ENCODE data around the gene GRIA2. TPM values are rescaled to one million over a fixed set of nuclear protein-coding genes. Genes with fewer than 3 reads are reported as not detected.
"Not testable (repeated sequence)": the region's sequence is repeated elsewhere in the genome, so short reads cannot be mapped to it uniquely, and the experiment has no call there.

Gene GRIA2
- total and polyA plus RNA-seq, 4 donors, result 3.6 to 23.5 (median 15.7) TPM

DNA sequence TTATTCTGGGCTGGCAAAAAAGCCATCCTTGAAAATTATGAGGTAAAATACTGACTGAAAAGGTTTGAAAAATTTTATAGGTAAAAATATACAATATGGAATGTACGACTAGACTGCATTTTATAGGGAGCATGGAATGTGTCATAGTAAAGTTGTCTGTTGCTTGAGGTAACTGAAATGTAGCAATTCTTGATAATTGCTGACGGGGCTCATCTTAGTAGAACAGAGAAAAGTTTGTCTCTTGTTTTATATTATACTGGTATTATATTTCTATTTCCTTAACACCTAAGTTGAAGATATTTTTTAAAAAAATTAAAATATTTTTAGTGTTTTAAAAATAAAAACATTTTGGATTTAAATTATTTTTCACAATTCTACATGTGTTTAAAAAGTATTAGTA is 11.0 kb downstream of the GRIA2 start:
- Histone ChIP-seq H3K4me3 (ENCODE audit: low read length in 2 of 2) (no peak overlapping the region), H3K4me1 (ENCODE audit: control insufficient read depth in 1 of 2, insufficient read depth in 2 of 2, low read length in 2 of 2) (no peaks in the 10 kb centered on the region), H3K27me3 (ENCODE audit: control insufficient read depth in 1 of 2, insufficient read depth in 2 of 2, low read length in 1 of 2) (no peaks in the 10 kb centered on the region), H3K9me3 (ENCODE audit: control insufficient read depth, low read length) (no peaks in the 10 kb centered on the region), H3K27ac (ENCODE audit: low read depth in 1 of 2, low read length in 2 of 2) (no peak overlapping the region), H3K36me3 (ENCODE audit: control insufficient read depth in 1 of 2, insufficient read depth in 2 of 2, low read length in 1 of 2) (no peaks in the 10 kb centered on the region)
- WGBS, 2 donors, result 97 to 98% methylated on average over 2 of the region's 2 CpGs
- ATAC-seq (ENCODE audit: low FRiP score), result no peak
- DNase-seq, result no peak
- intact Hi-C loops (cut with DNase I), result no loop called here

DNA sequence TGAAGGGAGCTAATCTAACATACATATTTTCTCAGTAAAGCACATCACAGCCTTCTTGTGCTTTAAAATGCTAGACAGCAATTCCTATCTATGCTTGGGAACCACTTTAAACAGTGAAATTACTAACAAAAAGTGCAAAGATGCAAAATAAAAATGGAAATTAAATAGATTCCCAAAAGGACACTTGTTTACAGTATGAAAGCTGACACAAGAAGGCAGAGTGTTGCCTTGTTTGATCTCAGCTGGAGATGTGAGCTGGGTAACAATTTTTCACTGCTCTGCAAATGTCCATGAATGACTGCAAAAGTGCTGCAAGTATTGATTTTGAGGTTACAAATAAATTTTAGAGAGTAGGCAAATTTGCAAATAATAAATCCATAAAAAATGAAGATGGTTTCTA is 22.3 kb downstream of the GRIA2 start:
- ATAC-seq (ENCODE audit: low FRiP score) (no peak), DNase-seq (no peak)
- Histone ChIP-seq H3K27ac (ENCODE audit: low read depth in 1 of 2, low read length in 2 of 2) (no peak overlapping the region), H3K27me3 (ENCODE audit: control insufficient read depth in 1 of 2, insufficient read depth in 2 of 2, low read length in 1 of 2) (no peaks in the 10 kb centered on the region), H3K4me1 (ENCODE audit: control insufficient read depth in 1 of 2, insufficient read depth in 2 of 2, low read length in 2 of 2) (no peaks in the 10 kb centered on the region), H3K4me3 (ENCODE audit: low read length in 2 of 2) (no peak overlapping the region), H3K36me3 (ENCODE audit: control insufficient read depth in 1 of 2, insufficient read depth in 2 of 2, low read length in 1 of 2) (no peaks in the 10 kb centered on the region), H3K9me3 (ENCODE audit: control insufficient read depth, low read length) (no peaks in the 10 kb centered on the region)
- intact Hi-C loops (cut with DNase I), result no loop called here

DNA sequence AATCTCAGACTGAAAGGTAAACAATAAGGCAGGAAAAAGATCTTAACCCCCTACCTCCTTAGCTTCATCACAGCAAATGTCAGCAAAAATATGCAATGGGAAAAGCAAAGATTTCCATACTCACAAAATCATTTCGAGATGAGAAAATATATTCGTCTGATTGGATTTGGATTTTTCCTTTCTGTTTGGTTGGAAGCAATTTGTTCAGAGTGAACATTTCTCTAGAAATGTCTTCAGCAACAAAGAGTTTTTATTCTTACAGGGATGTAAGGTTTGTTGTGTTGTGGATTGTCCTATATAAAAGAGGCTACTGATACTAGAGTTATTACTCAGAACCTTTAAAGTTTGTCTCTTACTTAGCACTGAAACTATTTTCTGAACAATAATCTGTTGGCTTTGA is 23.8 kb downstream of the GRIA2 start:
- Histone ChIP-seq H3K9me3 (ENCODE audit: control insufficient read depth, low read length) (no peaks in the 10 kb centered on the region), H3K4me1 (ENCODE audit: control insufficient read depth in 1 of 2, insufficient read depth in 2 of 2, low read length in 2 of 2) (no peaks in the 10 kb centered on the region), H3K36me3 (ENCODE audit: control insufficient read depth in 1 of 2, insufficient read depth in 2 of 2, low read length in 1 of 2) (no peaks in the 10 kb centered on the region), H3K27me3 (ENCODE audit: control insufficient read depth in 1 of 2, insufficient read depth in 2 of 2, low read length in 1 of 2) (no peaks in the 10 kb centered on the region), H3K4me3 (ENCODE audit: low read length in 2 of 2) (peak overlapping the region in 1 of 2 donors; percentile 28), H3K27ac (ENCODE audit: low read depth in 1 of 2, low read length in 2 of 2) (no peak overlapping the region)
- intact Hi-C loops (cut with DNase I), result no loop called here
- 44 to 54% methylated on average over 2 of the region's 2 CpGs for WGBS, 2 donors
- no peak for ATAC-seq (ENCODE audit: low FRiP score)
- DNase-seq, result no peak

DNA sequence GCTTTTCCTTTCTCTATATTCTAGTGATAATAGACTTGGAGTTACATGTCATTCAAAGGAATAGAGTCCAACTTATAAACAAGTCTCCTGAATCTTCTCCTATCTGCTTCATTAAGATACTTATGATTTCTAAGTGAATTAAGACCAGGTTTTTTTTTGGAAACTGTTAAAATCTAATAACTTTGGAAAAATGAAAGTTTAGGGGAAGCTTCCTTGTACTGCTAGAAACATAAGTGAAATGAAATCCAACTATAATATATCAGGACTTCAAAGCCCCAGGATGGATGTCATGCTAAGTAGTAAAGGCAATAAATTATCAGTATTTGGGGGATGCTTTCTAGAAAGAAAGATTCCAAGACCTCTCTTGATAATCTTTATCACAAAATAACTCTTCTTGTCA is 24.8 kb downstream of the GRIA2 start:
- Histone ChIP-seq H3K4me3 (ENCODE audit: low read length in 2 of 2) (peak overlapping the region in 1 of 2 donors; percentile 34), H3K4me1 (ENCODE audit: control insufficient read depth in 1 of 2, insufficient read depth in 2 of 2, low read length in 2 of 2) (no peaks in the 10 kb centered on the region), H3K27me3 (ENCODE audit: control insufficient read depth in 1 of 2, insufficient read depth in 2 of 2, low read length in 1 of 2) (no peaks in the 10 kb centered on the region), H3K36me3 (ENCODE audit: control insufficient read depth in 1 of 2, insufficient read depth in 2 of 2, low read length in 1 of 2) (no peaks in the 10 kb centered on the region), H3K27ac (ENCODE audit: low read depth in 1 of 2, low read length in 2 of 2) (no peak overlapping the region), H3K9me3 (ENCODE audit: control insufficient read depth, low read length) (no peaks in the 10 kb centered on the region)
- intact Hi-C loops (cut with DNase I), result no loop called here
- DNase-seq (no peak), ATAC-seq (ENCODE audit: low FRiP score) (no peak)

DNA sequence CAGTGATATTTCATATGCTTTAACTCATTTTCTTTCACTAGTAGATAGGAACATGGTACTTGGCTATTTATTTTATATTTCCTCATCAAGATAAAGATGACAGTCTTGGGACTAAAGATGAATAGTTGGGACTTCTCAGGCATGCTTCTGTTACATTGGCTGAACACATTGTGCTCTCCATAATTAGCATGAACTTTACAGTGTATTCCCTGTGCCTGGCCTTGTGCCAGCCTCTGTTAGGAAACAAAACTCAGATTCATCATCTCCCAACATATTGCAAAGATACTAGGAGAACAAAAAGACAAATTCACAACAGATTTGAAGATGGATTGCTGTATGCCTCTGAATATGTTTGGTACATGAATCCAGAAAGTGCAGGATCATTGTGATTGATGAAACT is 26.4 kb downstream of the GRIA2 start:
- DNase-seq (no peak), ATAC-seq (ENCODE audit: low FRiP score) (no peak)
- Histone ChIP-seq H3K4me3 (ENCODE audit: low read length in 2 of 2) (no peak overlapping the region), H3K4me1 (ENCODE audit: control insufficient read depth in 1 of 2, insufficient read depth in 2 of 2, low read length in 2 of 2) (peaks cover 0 to 1% of the 10 kb centered on the region in 2 donors), H3K27ac (ENCODE audit: low read depth in 1 of 2, low read length in 2 of 2) (no peak overlapping the region), H3K27me3 (ENCODE audit: control insufficient read depth in 1 of 2, insufficient read depth in 2 of 2, low read length in 1 of 2) (no peaks in the 10 kb centered on the region), H3K36me3 (ENCODE audit: control insufficient read depth in 1 of 2, insufficient read depth in 2 of 2, low read length in 1 of 2) (no peaks in the 10 kb centered on the region), H3K9me3 (ENCODE audit: control insufficient read depth, low read length) (no peaks in the 10 kb centered on the region)
- intact Hi-C loops (cut with DNase I), result no loop called here

DNA sequence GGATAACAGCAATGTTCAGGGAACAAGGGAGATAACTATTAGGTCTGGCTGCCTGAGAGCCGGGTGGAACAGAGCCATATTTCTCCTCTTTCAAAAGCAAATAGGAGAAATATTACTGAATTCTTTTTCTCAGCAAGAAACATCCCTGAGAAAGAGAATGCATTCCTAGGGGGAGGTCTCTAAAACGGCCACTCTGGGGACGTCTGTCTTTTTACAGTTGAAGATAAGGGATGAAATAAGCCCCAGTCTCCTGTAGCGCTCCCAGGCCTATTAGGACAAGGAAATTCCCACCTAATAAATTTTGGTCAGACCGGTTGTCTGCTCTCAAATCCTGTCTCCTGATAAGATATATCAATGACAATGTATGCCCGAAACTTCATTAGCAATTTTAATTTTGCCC is 37.6 kb downstream of the GRIA2 start:
- H3K4me1 ChIP-seq (ENCODE audit: control insufficient read depth in 1 of 2, insufficient read depth in 2 of 2, low read length in 2 of 2); ATAC-seq (ENCODE audit: low FRiP score); H3K9me3 ChIP-seq (ENCODE audit: control insufficient read depth, low read length); DNase-seq; H3K27me3 ChIP-seq (ENCODE audit: control insufficient read depth in 1 of 2, insufficient read depth in 2 of 2, low read length in 1 of 2); H3K36me3 ChIP-seq (ENCODE audit: control insufficient read depth in 1 of 2, insufficient read depth in 2 of 2, low read length in 1 of 2); H3K4me3 ChIP-seq (ENCODE audit: low read length in 2 of 2); intact Hi-C loops (cut with DNase I); H3K27ac ChIP-seq (ENCODE audit: low read depth in 1 of 2, low read length in 2 of 2): not testable (repeated sequence)
- 86 to 87% methylated on average over 6 of the region's 6 CpGs for WGBS, 2 donors

DNA sequence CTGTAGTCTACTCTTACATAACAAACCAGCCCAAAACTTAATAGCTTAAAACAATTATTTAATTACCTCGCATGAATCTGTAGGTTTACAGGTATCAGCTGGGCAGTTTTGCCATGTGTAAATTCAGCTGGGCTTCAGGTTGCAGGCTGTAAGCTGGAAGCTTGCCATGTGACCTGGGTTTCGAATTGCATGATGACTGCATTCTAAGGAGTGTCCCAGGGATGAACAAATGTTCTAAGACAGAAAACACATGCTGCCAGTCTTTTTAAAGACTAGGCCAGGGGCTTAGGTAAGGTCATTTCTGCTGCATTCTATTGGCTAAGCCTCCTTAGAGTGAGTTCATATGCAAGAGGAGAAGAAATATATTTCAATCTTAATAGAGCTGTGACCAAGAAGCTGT is 44.8 kb downstream of the GRIA2 start:
- no peak for DNase-seq

DNA sequence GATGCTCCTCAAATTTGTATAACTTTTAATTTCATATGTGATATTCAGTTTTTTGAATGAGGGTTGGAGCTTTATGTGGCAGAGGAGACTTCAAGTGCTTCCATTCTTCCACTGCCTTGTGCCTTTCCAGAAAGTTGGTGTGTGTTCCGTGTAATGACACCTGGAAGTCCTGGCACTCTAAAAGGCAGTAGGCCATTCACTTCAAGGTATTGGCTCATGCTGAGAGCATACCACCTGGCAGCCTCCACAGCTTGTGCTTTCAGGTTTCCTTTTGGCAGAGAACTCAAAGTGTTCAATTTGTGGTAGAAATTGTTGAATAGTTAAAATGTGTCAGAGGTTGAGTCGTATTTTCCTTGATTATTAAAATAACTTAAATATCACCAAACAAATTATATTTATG is 49.6 kb downstream of the GRIA2 start:
- no peak for DNase-seq
- no peak for ATAC-seq (ENCODE audit: low FRiP score)
- H3K27me3 ChIP-seq (ENCODE audit: control insufficient read depth in 1 of 2, insufficient read depth in 2 of 2, low read length in 1 of 2), result no peaks in the 10 kb centered on the region
- WGBS, 2 donors, result 93 to 94% methylated on average over 2 of the region's 2 CpGs
- H3K4me3 ChIP-seq (ENCODE audit: low read length in 2 of 2), result no peak overlapping the region
- intact Hi-C loops (cut with DNase I), result no loop called here
- H3K9me3 ChIP-seq (ENCODE audit: control insufficient read depth, low read length), result no peaks in the 10 kb centered on the region
- H3K36me3 ChIP-seq (ENCODE audit: control insufficient read depth in 1 of 2, insufficient read depth in 2 of 2, low read length in 1 of 2), result peaks cover 0 to 1% of the 10 kb centered on the region in 2 donors
- H3K4me1 ChIP-seq (ENCODE audit: control insufficient read depth in 1 of 2, insufficient read depth in 2 of 2, low read length in 2 of 2), result no peaks in the 10 kb centered on the region
- no peak overlapping the region for H3K27ac ChIP-seq (ENCODE audit: low read depth in 1 of 2, low read length in 2 of 2)

More for the DNA sequence above, 44.8 kb downstream of the GRIA2 start:
- intact Hi-C loops (cut with DNase I), result no loop called here
- H3K36me3 ChIP-seq (ENCODE audit: control insufficient read depth in 1 of 2, insufficient read depth in 2 of 2, low read length in 1 of 2), result no peaks in the 10 kb centered on the region
- H3K27me3 ChIP-seq (ENCODE audit: control insufficient read depth in 1 of 2, insufficient read depth in 2 of 2, low read length in 1 of 2), result no peaks in the 10 kb centered on the region
- no peak overlapping the region for H3K4me3 ChIP-seq (ENCODE audit: low read length in 2 of 2)
- ATAC-seq (ENCODE audit: low FRiP score), result no peak
- WGBS, 2 donors, result 64 to 66% methylated on average over 2 of the region's 2 CpGs
- no peak overlapping the region for H3K27ac ChIP-seq (ENCODE audit: low read depth in 1 of 2, low read length in 2 of 2)
- peaks cover 0 to 2% of the 10 kb centered on the region in 2 donors for H3K4me1 ChIP-seq (ENCODE audit: control insufficient read depth in 1 of 2, insufficient read depth in 2 of 2, low read length in 2 of 2)
- no peaks in the 10 kb centered on the region for H3K9me3 ChIP-seq (ENCODE audit: control insufficient read depth, low read length)

DNA sequence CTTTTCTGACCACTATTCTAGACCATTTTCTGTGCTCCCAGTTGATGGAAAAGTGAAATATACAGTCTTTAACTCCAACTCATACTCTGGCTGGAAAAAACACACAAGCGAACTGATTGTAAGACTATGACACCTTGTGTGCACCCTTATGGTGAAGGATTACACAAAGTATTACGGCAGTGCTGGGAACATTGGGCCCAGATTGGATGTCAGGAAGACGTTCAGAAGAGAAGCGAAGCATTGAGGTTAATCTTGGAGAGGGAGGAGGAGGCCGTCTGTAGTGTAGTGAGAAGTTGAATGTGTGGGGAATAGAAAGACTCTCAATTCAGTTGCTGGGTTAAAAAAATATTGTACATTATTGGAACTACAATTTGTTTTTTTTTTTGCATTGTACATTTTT is 50.0 kb downstream of the GRIA2 start:
- Histone ChIP-seq H3K27me3 (ENCODE audit: control insufficient read depth in 1 of 2, insufficient read depth in 2 of 2, low read length in 1 of 2) (no peaks in the 10 kb centered on the region), H3K4me3 (ENCODE audit: low read length in 2 of 2) (no peak overlapping the region), H3K4me1 (ENCODE audit: control insufficient read depth in 1 of 2, insufficient read depth in 2 of 2, low read length in 2 of 2) (no peaks in the 10 kb centered on the region), H3K27ac (ENCODE audit: low read depth in 1 of 2, low read length in 2 of 2) (no peak overlapping the region), H3K36me3 (ENCODE audit: control insufficient read depth in 1 of 2, insufficient read depth in 2 of 2, low read length in 1 of 2) (peaks cover 0 to 1% of the 10 kb centered on the region in 2 donors), H3K9me3 (ENCODE audit: control insufficient read depth, low read length) (no peaks in the 10 kb centered on the region)
- DNase-seq, result no peak
- ATAC-seq (ENCODE audit: low FRiP score), result no peak
- intact Hi-C loops (cut with DNase I), result no loop called here
- WGBS, 2 donors, result 93% methylated on average over 5 of the region's 5 CpGs

Measured in aorta (tissue), 5 donors.